Smooth muscle cell (in vitro differentiated cells): ENCODE measurements around the gene FOXA1. TPM values are rescaled to one million over a fixed set of nuclear protein-coding genes. Genes with fewer than 3 reads are reported as not detected.

Experiments
- DNase-seq: peaks from one replicate; lab custom pipeline; 2025; ENCODE audit not compliant: unreplicated experiment; lab: John Stamatoyannopoulos, UW
- H2AFZ ChIP-seq: fragments of 200-600 bp; sonication (generic); 2 replicates; pipeline ENCODE4 v1.6.0; 2016; ENCODE audit warnings: antibody characterized with exemption, low read depth, mild to moderate bottlenecking
- H3F3A ChIP-seq: fragments of 200-600 bp; sonication (generic); 2 replicates; pipeline ENCODE4 v1.6.0; 2017; ENCODE audit warnings: antibody characterized with exemption, low read depth
- H3K27ac ChIP-seq: fragments of 200-600 bp; sonication (generic); 2 replicates; pipeline ENCODE4 v1.5.1; 2016; ENCODE audit warnings: low read depth, mild to moderate bottlenecking
- H3K27me3 ChIP-seq: fragments of 200-600 bp; sonication (generic); 2 replicates; pipeline ENCODE4 v1.6.1; 2016; ENCODE audit warnings: low read depth, mild to moderate bottlenecking
- H3K36me3 ChIP-seq: fragments of 200-600 bp; sonication (generic); 2 replicates; pipeline ENCODE4 v1.5.1; 2016; ENCODE audit warnings: low read depth
- H3K4me1 ChIP-seq: fragments of 200-600 bp; sonication (generic); 2 replicates; pipeline ENCODE4 v1.5.1; 2016; ENCODE audit warnings: low read depth
- H3K4me2 ChIP-seq: fragments of 200-600 bp; sonication (generic); 2 replicates; pipeline ENCODE4 v1.6.0; 2016; ENCODE audit warnings: mild to moderate bottlenecking
- H3K4me3 ChIP-seq: fragments of 200-600 bp; sonication (generic); 2 replicates; pipeline ENCODE4 v1.5.1; 2016; ENCODE audit warnings: mild to moderate bottlenecking
- H3K79me2 ChIP-seq: fragments of 200-600 bp; sonication (generic); 2 replicates; pipeline ENCODE4 v1.6.0; 2016; ENCODE audit warnings: low read depth, mild to moderate bottlenecking
- H3K9ac ChIP-seq: fragments of 200-600 bp; sonication (generic); 2 replicates; pipeline ENCODE4 v1.6.0; 2016; ENCODE audit warnings: low read depth
- H3K9me3 ChIP-seq: fragments of 200-600 bp; sonication (generic); replicated peaks from 2 replicates; pipeline ENCODE4 v1.5.1; 2016; ENCODE audit warnings: low read depth
- H4K20me1 ChIP-seq: fragments of 200-600 bp; sonication (generic); 2 replicates; pipeline ENCODE4 v1.6.0; 2016; ENCODE audit warnings: low read depth
- CTCF ChIP-seq: fragments of 200-600 bp; sonication (generic); IDR thresholded peaks from 2 replicates; pipeline ENCODE4 v1.5.1; 2017; ENCODE audit warnings: borderline replicate concordance, mild to moderate bottlenecking, antibody characterized with exemption; ENCODE audit not compliant: insufficient read depth, poor library complexity, severe bottlenecking
- WGBS: methylation state at CpG from one replicate; pipeline ENCODE4 v1.1.7; 2016; ENCODE audit warnings: low lambda C conversion rate; 5-methylcytosine and 5-hydroxymethylcytosine counted together
- polyA plus RNA-seq: library from polyadenylated mRNA; unstranded; fragments of >200 nt; fragmentation: Nextera tagmentation; extraction: Ambion mirVana; gene quantifications from 2 replicates; pipeline ENCODE4 v1.2.1, GENCODE V29; 2016
- total RNA-seq: library from RNA; depleted of rRNA; stranded (reverse); fragments of >200 nt; gene quantifications from 2 replicates; pipeline ENCODE4 v1.2.3, GENCODE V29; 2014

FOXA1 gene
- total and polyA plus RNA-seq, 2 experiments from 2014 or later: 0.18 TPM; not detected in 1

GRCh38 chr14:37597914-37598746, 3.1 kb upstream of the FOXA1 start:
- peak overlapping the region; percentile 34 for H3K4me3 ChIP-seq
- H4K20me1 ChIP-seq: no peaks in the 10 kb centered on the region
- H3K79me2 ChIP-seq: no peaks in the 10 kb centered on the region
- H3K9me3 ChIP-seq: no peaks in the 10 kb centered on the region
- WGBS: 8% methylated on average over 49 of the region's 50 CpGs
- DNase-seq: no peak
- peak overlapping the region; percentile 68 for H3K4me2 ChIP-seq
- no peak overlapping the region for H3K9ac ChIP-seq
- peaks cover 33% of the 10 kb centered on the region for H3K4me1 ChIP-seq
- no peak for TF ChIP-seq CTCF
- H3F3A ChIP-seq: no peaks in the 10 kb centered on the region
- H3K27me3 ChIP-seq: peaks cover 97% of the 10 kb centered on the region
- no peaks in the 10 kb centered on the region for H3K36me3 ChIP-seq
- no peak overlapping the region for H2AFZ ChIP-seq
- no peak overlapping the region for H3K27ac ChIP-seq

GRCh38 chr14:37597538-37597913, 2.5 kb upstream of the FOXA1 start:
- peak; percentile 39 for TF ChIP-seq CTCF
- Histone ChIP-seq H3K27ac (no peak overlapping the region), H3K9me3 (no peaks in the 10 kb centered on the region), H4K20me1 (no peaks in the 10 kb centered on the region), H3K4me1 (peaks cover 33% of the 10 kb centered on the region), H3K79me2 (no peaks in the 10 kb centered on the region), H3K4me3 (peak overlapping the region; percentile 34), H3K36me3 (no peaks in the 10 kb centered on the region), H3F3A (no peaks in the 10 kb centered on the region), H3K4me2 (no peak overlapping the region), H2AFZ (no peak overlapping the region), H3K27me3 (peaks cover 97% of the 10 kb centered on the region), H3K9ac (no peak overlapping the region)
- no peak for DNase-seq
- WGBS: 9% methylated on average over 20 of the region's 20 CpGs

- Histone ChIP-seq H3K4me1 (peaks cover 33% of the 10 kb centered on the region), H3K4me3 (peak overlapping the region; percentile 53), H3K36me3 (no peaks in the 10 kb centered on the region), H3K79me2 (no peaks in the 10 kb centered on the region), H3F3A (no peaks in the 10 kb centered on the region), H4K20me1 (no peaks in the 10 kb centered on the region), H3K9me3 (no peaks in the 10 kb centered on the region), H3K27me3 (peaks cover 97% of the 10 kb centered on the region), H3K27ac (no peak overlapping the region), H3K4me2 (no peak overlapping the region), H3K9ac (no peak overlapping the region), H2AFZ (no peak overlapping the region)
- WGBS: 25% methylated on average over 7 of the region's 7 CpGs
- TF ChIP-seq CTCF: no peak
- DNase-seq: no peak
Observed at GRCh38 chr14:37596790-37597472, 1.9 kb upstream of the FOXA1 start.
